ENCODE measurements around the gene NECTIN2. TPM values are rescaled to one million over a fixed set of nuclear protein-coding genes. Genes with fewer than 3 reads are reported as not detected.

Gene NECTIN2
- total RNA-seq, 1 donor from 2014 or later = 0.35 TPM

DNA sequence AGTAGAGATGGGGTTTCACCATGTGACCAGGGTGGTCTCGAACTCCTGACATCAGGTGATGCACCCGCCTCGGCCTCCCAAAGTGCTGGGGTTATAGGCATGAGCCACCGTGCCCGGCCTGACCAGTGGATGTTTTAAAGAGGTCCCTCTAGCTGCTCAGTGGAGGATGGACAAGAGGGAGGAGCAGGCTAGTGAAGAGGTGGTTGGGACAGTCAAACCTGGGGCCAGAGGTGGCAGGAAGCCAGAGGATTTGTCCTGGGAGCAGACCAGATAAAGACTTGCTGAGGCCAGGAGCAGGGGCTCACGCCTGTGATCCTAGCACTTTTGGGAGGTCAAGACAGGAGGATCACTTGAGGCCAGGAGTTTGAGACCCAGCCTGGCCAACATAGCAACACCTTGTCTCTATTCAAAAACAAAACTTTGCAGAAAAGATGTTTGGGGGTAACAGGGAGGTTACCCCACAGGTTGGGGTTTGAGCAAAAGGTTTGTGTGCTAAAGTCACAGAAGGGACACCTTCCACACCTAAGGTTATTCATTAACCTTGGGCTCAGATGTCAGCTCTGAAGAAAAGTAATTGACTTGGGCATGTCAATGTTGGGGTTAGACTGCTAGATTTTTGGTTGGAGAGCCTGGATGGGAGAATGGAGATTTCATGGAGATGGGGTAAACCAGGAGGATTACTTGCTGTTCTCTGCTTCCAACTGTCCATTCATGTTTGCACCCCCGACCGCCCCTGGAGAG, 28.2 kb upstream of the NECTIN2 start:
- TF ChIP-seq CTCF (IDR thresholded peaks at IDR 0.05) = no peak
- H3K4me1 Mint-ChIP-seq = no peaks in the 10 kb centered on the region
- POLR2A ChIA-PET = interaction anchor here (0.7 kb wide), 1 partner anchor 1838 kb away, joined by 5 read pairs; no protein-coding TSS in a partner anchor
- no peaks in the 10 kb centered on the region for H3K36me3 Mint-ChIP-seq (ENCODE audit: low read depth)
- peaks cover 15% of the 10 kb centered on the region for H3K27me3 Mint-ChIP-seq
- no peak overlapping the region for H3K4me3 Mint-ChIP-seq
- ATAC-seq (ENCODE audit: low read depth) = no peak
- CTCF ChIA-PET = no interaction called here
- no peak overlapping the region for H3K27ac Mint-ChIP-seq
- no peaks in the 10 kb centered on the region for H3K9me3 Mint-ChIP-seq
- intact Hi-C loops (cut with micrococcal nuclease) = no loop called here
- no peak for DNase-seq

GRCh38 chr19:44818466-44819031, 27.5 kb upstream of the NECTIN2 start:
- no peak for DNase-seq
- ChIA-PET CTCF (no interaction called here), POLR2A (no interaction called here)
- no peak overlapping the region for H3K27ac Mint-ChIP-seq
- H3K36me3 Mint-ChIP-seq (ENCODE audit: low read depth) = no peaks in the 10 kb centered on the region
- no peaks in the 10 kb centered on the region for H3K9me3 Mint-ChIP-seq
- H3K4me3 Mint-ChIP-seq = no peak overlapping the region
- TF ChIP-seq CTCF (IDR thresholded peaks at IDR 0.05) = no peak
- peaks cover 15% of the 10 kb centered on the region for H3K27me3 Mint-ChIP-seq
- no peak for ATAC-seq (ENCODE audit: low read depth)
- no peaks in the 10 kb centered on the region for H3K4me1 Mint-ChIP-seq
- intact Hi-C loops (cut with micrococcal nuclease) = no loop called here

GRCh38 chr19:44819246-44819832, 26.8 kb upstream of the NECTIN2 start:
- DNase-seq (no peak), ATAC-seq (ENCODE audit: low read depth) (no peak)
- no peak for TF ChIP-seq CTCF (IDR thresholded peaks at IDR 0.05)
- no peak overlapping the region for H3K4me3 Mint-ChIP-seq
- ChIA-PET CTCF (no interaction called here), POLR2A (no interaction called here)
- intact Hi-C loops (cut with micrococcal nuclease) = no loop called here
- H3K27me3 Mint-ChIP-seq = peaks cover 12% of the 10 kb centered on the region
- no peaks in the 10 kb centered on the region for H3K36me3 Mint-ChIP-seq (ENCODE audit: low read depth)
- no peaks in the 10 kb centered on the region for H3K9me3 Mint-ChIP-seq
- H3K4me1 Mint-ChIP-seq = no peaks in the 10 kb centered on the region
- H3K27ac Mint-ChIP-seq = no peak overlapping the region

DNA sequence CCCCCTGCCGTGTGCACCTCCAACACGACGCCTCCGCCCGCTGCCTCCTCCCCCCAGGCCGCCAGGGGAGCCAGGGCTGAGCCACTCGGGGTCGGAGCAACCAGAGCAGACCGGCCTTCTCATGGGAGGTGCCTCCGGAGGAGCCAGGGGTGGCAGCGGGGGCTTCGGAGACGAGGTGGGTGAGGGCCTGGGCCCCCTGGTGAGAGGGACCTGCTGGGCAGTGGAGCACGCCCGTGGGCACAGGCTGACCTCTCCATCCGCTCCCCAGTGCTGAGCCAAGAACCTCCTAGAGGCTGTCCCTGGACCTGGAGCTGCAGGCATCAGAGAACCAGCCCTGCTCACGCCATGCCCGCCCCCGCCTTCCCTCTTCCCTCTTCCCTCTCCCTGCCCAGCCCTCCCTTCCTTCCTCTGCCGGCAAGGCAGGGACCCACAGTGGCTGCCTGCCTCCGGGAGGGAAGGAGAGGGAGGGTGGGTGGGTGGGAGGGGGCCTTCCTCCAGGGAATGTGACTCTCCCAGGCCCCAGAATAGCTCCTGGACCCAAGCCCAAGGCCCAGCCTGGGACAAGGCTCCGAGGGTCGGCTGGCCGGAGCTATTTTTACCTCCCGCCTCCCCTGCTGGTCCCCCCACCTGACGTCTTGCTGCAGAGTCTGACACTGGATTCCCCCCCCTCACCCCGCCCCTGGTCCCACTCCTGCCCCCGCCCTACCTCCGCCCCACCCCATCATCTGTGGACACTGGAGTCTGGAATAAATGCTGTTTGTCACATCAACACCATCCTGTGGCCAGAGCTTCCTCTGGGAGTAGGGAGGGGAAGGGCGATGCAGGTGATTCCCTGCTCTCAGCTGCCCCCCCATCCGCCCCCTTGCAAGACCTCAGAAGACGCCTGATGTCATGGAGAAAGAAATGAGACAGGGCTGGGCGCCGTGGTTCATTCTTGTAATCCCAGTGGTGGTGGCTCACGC, 25.2 kb upstream of the NECTIN2 start:
- H3K9me3 Mint-ChIP-seq = no peaks in the 10 kb centered on the region
- intact Hi-C loops (cut with micrococcal nuclease) = no loop called here
- no peak for ATAC-seq (ENCODE audit: low read depth)
- ChIA-PET POLR2A (no interaction called here), CTCF (no interaction called here)
- no peak for TF ChIP-seq CTCF (IDR thresholded peaks at IDR 0.05)
- no peaks in the 10 kb centered on the region for H3K36me3 Mint-ChIP-seq (ENCODE audit: low read depth)
- no peaks in the 10 kb centered on the region for H3K4me1 Mint-ChIP-seq
- H3K27me3 Mint-ChIP-seq = peaks cover 12% of the 10 kb centered on the region
- no peak for DNase-seq
- no peak overlapping the region for H3K4me3 Mint-ChIP-seq
- no peak overlapping the region for H3K27ac Mint-ChIP-seq

All from activated B cell treated with CpG ODN at 0.5 μM for 24 hours (primary cell).